Measurements from ENCODE around the gene CHP2.

GRCh38 chr16:23753908-23754593, 775 bp upstream of the CHP2 start:
- TF ChIP-seq, protein P1, sequence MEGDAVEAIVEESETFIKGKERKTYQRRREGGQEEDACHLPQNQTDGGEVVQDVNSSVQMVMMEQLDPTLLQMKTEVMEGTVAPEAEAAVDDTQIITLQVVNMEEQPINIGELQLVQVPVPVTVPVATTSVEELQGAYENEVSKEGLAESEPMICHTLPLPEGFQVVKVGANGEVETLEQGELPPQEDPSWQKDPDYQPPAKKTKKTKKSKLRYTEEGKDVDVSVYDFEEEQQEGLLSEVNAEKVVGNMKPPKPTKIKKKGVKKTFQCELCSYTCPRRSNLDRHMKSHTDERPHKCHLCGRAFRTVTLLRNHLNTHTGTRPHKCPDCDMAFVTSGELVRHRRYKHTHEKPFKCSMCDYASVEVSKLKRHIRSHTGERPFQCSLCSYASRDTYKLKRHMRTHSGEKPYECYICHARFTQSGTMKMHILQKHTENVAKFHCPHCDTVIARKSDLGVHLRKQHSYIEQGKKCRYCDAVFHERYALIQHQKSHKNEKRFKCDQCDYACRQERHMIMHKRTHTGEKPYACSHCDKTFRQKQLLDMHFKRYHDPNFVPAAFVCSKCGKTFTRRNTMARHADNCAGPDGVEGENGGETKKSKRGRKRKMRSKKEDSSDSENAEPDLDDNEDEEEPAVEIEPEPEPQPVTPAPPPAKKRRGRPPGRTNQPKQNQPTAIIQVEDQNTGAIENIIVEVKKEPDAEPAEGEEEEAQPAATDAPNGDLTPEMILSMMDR (conservative IDR thresholded peaks at IDR 0.05; ENCODE audit: low read length) = no peak
- TF ChIP-seq EZH2phosphoT487 (IDR thresholded peaks at IDR 0.05; ENCODE audit: borderline replicate concordance, low read depth, low read length) = no peak
